Measurements from ENCODE around the gene SPCS1.

The SPCS1 gene

DNA sequence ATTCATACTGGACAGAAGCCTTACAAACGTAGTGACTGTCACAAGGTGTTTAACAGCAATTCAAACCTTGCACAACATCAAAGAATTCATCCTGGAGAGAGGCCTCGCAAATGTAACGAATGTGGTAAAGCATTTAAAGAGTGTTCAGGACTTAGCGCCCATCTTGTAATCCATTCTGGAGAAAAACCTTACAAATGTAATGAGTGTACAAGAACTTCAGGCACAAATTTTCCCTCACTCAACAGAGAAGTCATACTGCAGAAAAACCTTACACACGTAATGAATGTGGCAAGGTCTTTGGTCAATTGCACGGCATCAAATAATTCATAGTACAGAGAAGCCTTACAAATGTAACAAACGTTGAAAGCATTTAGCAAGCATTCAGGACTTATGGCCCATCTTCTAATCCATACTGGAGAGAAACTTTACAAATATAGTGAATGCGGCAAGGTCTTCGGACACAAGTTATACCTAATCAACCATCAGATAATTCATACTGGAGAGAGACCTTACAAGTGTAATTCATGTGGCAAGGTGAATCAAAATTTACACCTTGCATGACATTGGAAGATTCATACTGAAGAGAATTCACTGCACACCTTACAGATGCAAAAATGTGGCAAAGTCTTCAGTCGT is 27.5 kb downstream of the SPCS1 start:
- no peak for DNase-seq

DNA sequence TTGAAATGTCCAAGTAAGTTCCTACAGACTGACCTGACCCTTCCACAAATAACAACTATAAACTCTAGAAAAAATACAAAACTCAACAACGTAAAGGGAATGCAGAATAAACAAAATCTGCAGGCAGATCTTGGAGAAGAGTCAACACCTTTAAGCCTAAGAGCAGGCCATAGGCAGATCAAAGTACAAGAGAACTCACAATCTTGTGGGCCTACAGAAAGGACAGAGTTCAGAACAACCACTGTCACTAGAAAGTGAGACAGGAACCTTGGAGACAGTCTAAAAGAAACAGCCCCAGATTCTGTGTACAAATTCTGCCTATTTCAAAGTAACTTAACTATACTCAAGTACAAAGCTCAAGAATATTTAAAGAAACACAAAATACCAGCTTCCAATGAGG is 33.8 kb downstream of the SPCS1 start:
- no peak for DNase-seq

DNA sequence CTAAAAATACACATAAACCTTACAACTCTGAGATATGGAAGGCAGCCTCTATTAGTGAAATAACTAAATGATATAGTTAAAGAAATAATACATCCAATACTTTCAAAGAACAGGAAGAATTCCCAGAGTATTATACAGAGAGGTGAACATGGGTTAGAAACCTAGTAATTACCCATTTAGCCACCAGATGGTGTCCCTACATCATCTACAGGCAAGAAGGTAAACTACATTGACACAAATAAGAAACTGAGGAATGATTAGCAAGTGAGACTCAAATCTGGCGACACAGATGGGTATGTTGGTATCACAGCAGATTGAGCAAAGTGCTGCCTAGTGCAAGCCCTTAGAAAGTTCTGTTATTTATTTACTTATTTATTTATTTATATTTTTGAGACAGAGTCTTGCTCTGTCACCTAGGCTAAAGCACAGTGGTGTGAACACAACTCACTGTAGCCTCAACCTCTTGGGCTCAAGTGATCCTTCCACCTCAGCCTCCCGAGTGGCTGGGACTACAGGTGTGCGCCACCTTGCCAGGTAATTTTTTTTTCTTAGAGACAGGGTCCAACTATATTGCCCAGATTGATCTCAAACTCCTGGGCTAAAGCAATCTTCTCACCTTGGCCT is 36.6 kb downstream of the SPCS1 start:
- DNase-seq, result peak; percentile 50

DNA sequence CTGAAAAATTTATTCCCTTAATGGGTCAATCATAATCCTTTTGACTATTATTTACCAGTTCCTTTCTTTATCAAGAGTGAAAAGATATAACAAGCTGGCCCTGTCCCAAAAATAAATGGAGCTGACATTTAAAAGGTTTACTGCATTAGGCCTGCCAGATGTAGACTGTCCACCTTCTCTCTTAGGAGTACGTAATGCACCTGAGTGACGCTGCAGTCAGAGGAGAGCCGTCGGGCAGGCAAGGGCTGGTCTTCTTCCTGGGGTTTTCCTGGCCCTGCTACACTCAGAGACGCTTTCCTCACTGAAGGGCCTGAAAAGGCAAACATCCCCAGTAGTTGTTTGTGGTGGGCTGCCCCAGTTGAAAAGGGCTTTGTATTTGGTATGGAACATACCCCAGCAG is 37.2 kb downstream of the SPCS1 start:
- DNase-seq, result no peak

DNA sequence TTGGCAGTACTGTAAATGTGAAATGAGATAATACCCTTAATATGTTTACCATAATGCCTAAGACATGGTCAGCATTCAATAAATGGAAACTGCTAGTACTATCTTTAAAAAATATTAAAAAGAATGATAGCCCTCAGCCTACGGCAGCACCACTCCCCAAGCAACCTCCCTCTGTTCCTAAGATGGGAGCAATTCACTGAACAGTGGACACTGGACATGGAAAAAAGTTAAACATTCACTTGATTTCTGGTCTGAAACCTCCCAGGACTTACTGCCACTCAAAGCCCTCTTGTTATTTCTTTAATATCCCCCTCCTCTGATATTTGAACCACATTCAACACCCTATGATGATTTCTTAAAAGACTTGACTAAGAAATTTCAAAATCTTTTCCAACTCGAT is 37.8 kb downstream of the SPCS1 start:
- no peak for DNase-seq

DNA sequence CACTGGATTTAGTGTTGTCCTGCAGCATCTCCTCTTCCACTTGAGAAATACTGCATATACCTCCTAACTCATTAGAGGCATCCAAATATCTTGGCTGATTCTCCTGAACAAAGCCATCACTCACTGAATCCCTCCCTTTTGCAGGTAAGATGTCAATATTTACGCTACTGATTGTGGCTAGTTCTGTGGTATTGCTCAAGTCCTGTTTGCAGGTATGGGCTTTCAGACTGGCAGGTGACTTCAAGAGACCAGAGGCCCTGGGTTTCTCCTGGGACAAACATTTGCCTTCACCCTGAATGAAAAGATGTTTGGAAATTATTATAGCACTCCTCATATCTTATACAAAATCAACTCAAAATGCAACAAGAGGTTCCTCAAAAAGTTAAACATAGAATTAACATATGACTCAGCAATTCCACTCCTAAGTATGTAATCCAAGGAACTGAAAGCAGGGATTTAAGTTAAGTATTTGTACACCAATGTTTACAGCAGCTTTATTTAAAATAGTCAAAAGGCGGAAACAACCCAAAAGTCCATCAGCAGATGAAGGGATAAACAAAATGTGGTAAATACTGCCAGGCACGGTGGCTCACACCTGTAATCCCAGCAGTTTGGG is 46.2 kb downstream of the SPCS1 start:
- no peak for DNase-seq

DNA sequence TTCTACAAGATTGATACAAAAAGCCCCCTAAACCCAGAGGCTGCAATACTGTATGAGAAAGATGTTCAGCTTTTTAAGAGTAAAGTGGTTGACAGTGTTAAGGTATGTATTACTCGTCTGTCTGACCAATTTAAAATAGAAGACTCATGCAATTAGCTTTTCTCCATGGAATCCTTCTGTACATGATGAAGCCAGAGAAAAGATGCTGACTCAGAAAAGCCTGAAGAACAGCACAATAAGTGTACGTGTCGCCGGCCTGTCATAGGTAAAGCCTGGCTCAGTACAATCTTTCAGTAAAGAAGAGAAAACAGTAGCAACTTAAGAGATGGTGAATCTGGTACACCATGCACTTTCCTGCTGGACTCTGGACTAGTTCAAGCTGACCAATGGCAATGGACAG is 48.5 kb downstream of the SPCS1 start:
- no peak for DNase-seq

DNA sequence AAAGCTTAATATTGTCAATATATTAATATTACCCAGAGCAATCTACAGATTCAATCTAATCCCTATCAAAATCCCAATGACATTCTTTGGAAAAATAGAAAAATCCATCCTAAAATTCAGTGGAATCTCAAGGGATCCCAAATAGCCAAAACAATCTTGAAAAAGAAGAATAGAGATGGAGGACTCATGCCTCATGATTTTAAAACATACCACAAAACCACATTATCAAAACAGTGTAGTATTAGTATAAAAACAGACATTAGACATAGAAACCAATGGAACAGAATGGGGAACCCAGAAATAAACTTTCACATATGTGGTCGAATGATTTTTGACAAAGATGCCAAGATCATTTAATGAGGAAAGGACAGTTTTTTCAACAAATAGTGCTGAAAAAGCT is 50.2 kb downstream of the SPCS1 start:
- no peak for DNase-seq

Data from 8988T (cell line).